Suprapubic skin (tissue), 4 donors: ENCODE data around the gene TOM1. TPM values are rescaled to one million over a fixed set of nuclear protein-coding genes. Genes with fewer than 3 reads are reported as not detected.
A peak's percentile ranks its signal among the peaks of the same experiment; 100 is the strongest.

ENCODE experiments used
- DNase-seq, 2 donors: peaks; one replicate each; pipeline ENCODE4 v3.0.0-alpha.2; 2019; ENCODE audit warnings: low spot score in 2 of 2
- H3K27ac ChIP-seq: fragments of 200-600 bp; sonication (generic); one replicate; pipeline ENCODE4 v1.5.1; 2019
- H3K27me3 ChIP-seq: fragments of 200-600 bp; sonication (generic); one replicate; pipeline ENCODE4 v1.5.1; 2019
- H3K36me3 ChIP-seq: fragments of 200-600 bp; sonication (generic); one replicate; pipeline ENCODE4 v1.5.1; 2019
- H3K4me1 ChIP-seq: fragments of 200-600 bp; sonication (generic); one replicate; pipeline ENCODE4 v1.5.1; 2019
- H3K4me3 ChIP-seq: fragments of 200-600 bp; sonication (generic); one replicate; pipeline ENCODE4 v1.5.1; 2019; ENCODE audit warnings: mild to moderate bottlenecking
- H3K9me3 ChIP-seq: fragments of 200-600 bp; sonication (generic); one replicate; pipeline ENCODE4 v1.5.1; 2019
- EP300 ChIP-seq: sonication (generic); formaldehyde crosslinking; IDR thresholded peaks from one replicate; pipeline ENCODE4 v1.6.1; 2017; ENCODE audit warnings: antibody characterized with exemption
- POLR2A ChIP-seq, 2 donors: fragments of 450-650 bp; IDR thresholded peaks; one replicate each; pipeline ENCODE4 v1.6.1; 2017; ENCODE audit warnings: antibody characterized with exemption in 2 of 2, mild to moderate bottlenecking in 2 of 2, moderate library complexity in 2 of 2
- POLR2AphosphoS5 ChIP-seq, 3 donors: sonication (generic); formaldehyde crosslinking; IDR thresholded peaks; one replicate each; pipeline ENCODE4 v1.6.1; 2017; ENCODE audit warnings: antibody characterized with exemption in 3 of 3
- WGBS: methylation state at CpG from one replicate; pipeline ENCODE4 v1.1.5; 2018; 5-methylcytosine and 5-hydroxymethylcytosine counted together
- total RNA-seq, 4 donors: library from RNA; depleted of rRNA; stranded (reverse); fragments of >200 nt; gene quantifications; one replicate each; pipeline ENCODE4 v1.1.0, GENCODE V29; 2016
- TF ChIP-seq, protein P1 (sequence below), 2 donors: fragments of 200-600 bp in 1 of 2; fragments of 450-650 bp in 1 of 2; sonication (generic) in 1 of 2; IDR thresholded peaks; one replicate each; pipeline ENCODE4 v1.5.1; 2016 to 2019; ENCODE audit warnings: antibody characterized with exemption in 2 of 2, mild to moderate bottlenecking in 1 of 2, moderate library complexity in 1 of 2

TOM1 gene
- total RNA-seq, 4 donors from 2014 or later = 105 to 279 (median 130) TPM

DNA sequence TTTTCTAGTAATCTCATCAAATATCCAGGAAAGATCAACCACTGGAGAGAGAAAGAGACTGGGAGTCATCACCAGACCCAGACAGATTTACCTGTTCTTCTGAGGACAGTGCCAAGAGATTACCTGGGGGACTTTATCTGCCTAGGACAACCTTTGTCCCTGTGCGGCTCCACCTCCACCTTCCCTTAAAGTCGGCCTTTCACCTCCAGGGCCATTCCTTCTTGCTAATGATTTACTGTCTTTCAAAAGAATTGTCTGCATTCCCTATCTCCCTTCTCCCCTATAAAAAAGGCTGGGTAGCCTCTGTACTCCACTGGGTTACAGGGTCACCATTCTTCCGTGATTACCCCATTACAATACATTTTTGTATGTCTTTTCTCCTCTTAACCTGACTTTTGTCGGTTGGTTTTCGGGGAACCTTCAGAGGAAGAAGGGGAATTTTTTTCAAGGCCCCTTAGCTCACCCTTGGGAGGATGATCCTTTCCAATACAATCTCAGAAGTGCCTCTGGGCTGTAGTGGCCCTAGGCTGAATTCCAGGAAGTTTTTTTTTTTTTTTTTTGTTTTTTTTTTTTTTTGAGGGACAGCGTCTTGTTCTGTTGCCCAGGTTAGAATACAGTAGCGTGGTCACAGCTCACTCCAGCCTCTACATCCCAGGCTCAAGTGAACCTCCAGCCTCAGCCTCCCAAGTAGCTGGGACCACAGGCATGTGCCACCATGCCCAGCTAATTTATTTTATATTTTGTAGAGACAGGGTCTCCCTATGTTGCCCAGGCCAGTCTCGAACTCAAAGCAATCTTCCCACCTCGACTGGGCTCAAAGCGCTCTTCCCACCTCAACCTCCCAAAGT, 79.7 kb downstream of the TOM1 start:
- TF ChIP-seq POLR2A (IDR thresholded peaks at IDR 0.05) (no peak), POLR2AphosphoS5 (IDR thresholded peaks at IDR 0.05) (no peak), EP300 (no peak)
- TF ChIP-seq, protein P1, sequence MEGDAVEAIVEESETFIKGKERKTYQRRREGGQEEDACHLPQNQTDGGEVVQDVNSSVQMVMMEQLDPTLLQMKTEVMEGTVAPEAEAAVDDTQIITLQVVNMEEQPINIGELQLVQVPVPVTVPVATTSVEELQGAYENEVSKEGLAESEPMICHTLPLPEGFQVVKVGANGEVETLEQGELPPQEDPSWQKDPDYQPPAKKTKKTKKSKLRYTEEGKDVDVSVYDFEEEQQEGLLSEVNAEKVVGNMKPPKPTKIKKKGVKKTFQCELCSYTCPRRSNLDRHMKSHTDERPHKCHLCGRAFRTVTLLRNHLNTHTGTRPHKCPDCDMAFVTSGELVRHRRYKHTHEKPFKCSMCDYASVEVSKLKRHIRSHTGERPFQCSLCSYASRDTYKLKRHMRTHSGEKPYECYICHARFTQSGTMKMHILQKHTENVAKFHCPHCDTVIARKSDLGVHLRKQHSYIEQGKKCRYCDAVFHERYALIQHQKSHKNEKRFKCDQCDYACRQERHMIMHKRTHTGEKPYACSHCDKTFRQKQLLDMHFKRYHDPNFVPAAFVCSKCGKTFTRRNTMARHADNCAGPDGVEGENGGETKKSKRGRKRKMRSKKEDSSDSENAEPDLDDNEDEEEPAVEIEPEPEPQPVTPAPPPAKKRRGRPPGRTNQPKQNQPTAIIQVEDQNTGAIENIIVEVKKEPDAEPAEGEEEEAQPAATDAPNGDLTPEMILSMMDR (IDR thresholded peaks at IDR 0.05) = no peak
- Histone ChIP-seq H3K4me1 (peaks cover 52% of the 10 kb centered on the region), H3K27ac (no peak overlapping the region), H3K27me3 (no peaks in the 10 kb centered on the region), H3K36me3 (no peaks in the 10 kb centered on the region), H3K9me3 (no peaks in the 10 kb centered on the region), H3K4me3 (no peak overlapping the region)
- no peak for DNase-seq
- WGBS = 87% methylated on average over 10 of the region's 10 CpGs

DNA sequence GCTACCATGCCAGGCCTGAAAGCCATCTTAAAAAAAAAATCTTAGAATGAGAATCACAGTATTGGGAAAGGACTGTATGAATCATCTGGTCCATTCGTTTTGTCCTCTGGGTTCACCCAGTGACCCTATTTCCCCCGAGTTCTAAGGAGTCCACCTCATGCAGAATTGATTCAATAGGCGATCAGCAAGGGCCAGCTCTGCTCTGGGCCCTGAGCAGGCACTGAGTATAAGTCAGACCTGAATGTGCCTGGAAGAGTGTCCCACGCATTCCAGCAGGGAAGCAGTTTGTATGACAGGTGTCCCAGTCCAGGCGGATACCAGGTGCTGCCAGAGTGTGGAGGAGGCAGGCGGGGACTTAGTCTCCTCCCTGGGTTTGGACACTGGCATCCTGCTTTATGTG, 80.3 kb downstream of the TOM1 start:
- no peaks in the 10 kb centered on the region for H3K9me3 ChIP-seq
- TF ChIP-seq, protein P1 (IDR thresholded peaks at IDR 0.05) = no peak
- TF ChIP-seq POLR2A (IDR thresholded peaks at IDR 0.05) = no peak
- no peak for TF ChIP-seq POLR2AphosphoS5 (IDR thresholded peaks at IDR 0.05)
- TF ChIP-seq EP300 = no peak
- no peaks in the 10 kb centered on the region for H3K27me3 ChIP-seq
- no peak for DNase-seq
- peak overlapping the region; percentile 79 for H3K27ac ChIP-seq
- H3K4me1 ChIP-seq = peaks cover 52% of the 10 kb centered on the region
- H3K36me3 ChIP-seq = no peaks in the 10 kb centered on the region
- H3K4me3 ChIP-seq = no peak overlapping the region
- 84% methylated on average over 6 of the region's 6 CpGs for WGBS

DNA sequence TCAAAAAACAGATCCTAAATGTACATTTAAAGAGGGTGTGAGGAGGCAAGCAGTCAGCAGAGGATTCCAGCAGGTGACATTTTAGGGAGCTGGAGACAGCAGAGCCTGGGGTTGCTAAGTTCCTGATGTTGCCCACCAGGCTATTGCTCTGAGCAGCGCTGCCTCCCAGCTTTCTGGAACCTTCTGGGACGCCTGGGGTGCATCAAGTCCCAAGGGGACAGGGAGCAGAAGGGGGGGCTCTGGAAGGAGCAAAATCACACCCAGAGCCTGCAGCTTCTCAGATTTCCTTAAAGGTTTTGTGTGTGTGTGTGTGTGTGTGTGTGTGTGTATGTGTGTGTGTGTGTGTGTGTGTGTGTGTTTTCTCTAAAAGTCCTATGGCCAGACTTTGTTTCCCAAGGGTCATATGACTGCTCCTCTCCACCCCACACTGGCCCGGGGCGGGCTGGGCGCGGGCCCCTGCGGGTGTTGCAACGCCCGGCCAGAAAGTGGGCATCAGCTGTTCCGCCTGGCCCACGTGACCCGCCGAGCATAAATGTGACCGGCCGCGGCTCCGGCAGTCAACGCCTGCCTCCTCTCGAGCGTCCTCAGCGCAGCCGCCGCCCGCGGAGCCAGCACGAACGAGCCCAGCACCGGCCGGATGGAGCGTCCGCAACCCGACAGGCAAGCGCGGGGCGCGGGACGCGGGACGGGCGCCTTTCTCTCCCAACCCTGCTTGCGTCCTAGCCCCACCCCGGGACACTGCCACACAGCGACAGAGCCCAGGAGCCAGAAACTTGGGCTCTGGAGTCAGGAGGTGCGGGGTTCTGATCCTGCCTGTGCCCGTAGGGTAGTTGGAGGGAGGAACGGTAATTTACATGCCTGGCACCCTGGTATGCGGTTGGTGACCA, 81.1 kb downstream of the TOM1 start, which contains the start of gene HMOX1:
HMOX1 (plus strand) TSS at position 560 of the 887 bp plus-strand sequence; CDS start at position 638, 78 bp downstream.
- 14% methylated on average over 14 of the region's 47 CpGs for WGBS
- Histone ChIP-seq H3K36me3 (no peaks in the 10 kb centered on the region), H3K4me1 (peaks cover 52% of the 10 kb centered on the region), H3K9me3 (no peaks in the 10 kb centered on the region), H3K27me3 (no peaks in the 10 kb centered on the region), H3K27ac (peak within 1 kb of the TSS; percentile 79), H3K4me3 (peak within 1 kb of the TSS; percentile 57)
- TF ChIP-seq EP300 (no peak), POLR2A (IDR thresholded peaks at IDR 0.05) (peak; percentile 69 to 93), POLR2AphosphoS5 (IDR thresholded peaks at IDR 0.05) (peak; percentile 14 to 80 (median 71))
- TF ChIP-seq, protein P1 (IDR thresholded peaks at IDR 0.05) = no peak
- peak; percentile 95 to 97 for DNase-seq

DNA sequence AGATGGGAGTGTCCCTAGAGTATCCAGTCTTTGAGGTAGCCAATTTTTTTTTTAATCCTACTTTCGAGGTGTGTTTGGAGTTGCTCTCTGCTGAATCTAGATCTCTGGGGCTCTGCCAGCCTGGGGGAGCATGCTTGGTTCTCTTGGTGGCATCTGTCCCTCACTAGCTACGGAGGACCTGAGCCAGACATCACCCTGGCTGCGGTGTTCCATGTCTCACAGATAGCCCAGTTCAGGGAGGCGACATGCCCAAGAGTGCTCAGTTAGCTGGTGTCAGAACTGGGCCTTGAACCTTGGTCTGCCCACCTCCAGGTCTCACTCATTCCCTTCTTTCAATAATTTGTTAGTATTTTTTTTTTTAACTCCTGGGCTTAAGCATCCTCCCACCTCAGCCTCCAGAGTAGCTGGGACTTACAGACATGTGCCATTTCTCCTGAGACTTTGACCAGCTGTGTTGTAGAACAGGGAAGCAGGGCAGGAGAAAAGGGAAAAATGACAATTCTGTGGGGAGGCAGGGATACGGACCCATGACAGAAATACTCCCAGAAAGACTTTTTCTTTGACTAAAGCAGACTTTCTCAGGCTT, 81.8 kb downstream of the TOM1 start:
- Histone ChIP-seq H3K27me3 (no peaks in the 10 kb centered on the region), H3K27ac (peak overlapping the region; percentile 79), H3K36me3 (no peaks in the 10 kb centered on the region), H3K4me3 (peak overlapping the region; percentile 57), H3K9me3 (no peaks in the 10 kb centered on the region), H3K4me1 (peaks cover 46% of the 10 kb centered on the region)
- TF ChIP-seq EP300 = no peak
- TF ChIP-seq POLR2A (IDR thresholded peaks at IDR 0.05) = no peak
- TF ChIP-seq POLR2AphosphoS5 (IDR thresholded peaks at IDR 0.05) = no peak
- TF ChIP-seq, protein P1 (IDR thresholded peaks at IDR 0.05) = no peak
- WGBS = 43% methylated on average over 5 of the region's 5 CpGs
- DNase-seq = no peak
